Hematopoietic multipotent progenitor cell (in vitro differentiated cells): ENCODE results near the gene ARRDC3. TPM values are rescaled to one million over a fixed set of nuclear protein-coding genes. Genes with fewer than 3 reads are reported as not detected.
"Not testable (repeated sequence)": the region's sequence is repeated elsewhere in the genome, so short reads cannot be mapped to it uniquely, and the experiment has no call there.

Source experiments
- DNase-seq, 3 donors: peaks; one replicate each; pipeline ENCODE4 v3.0.0-alpha.2; 2011 to 2015; ENCODE audit warnings: low read depth in 2 of 3, low spot score in 2 of 3
- total RNA-seq: library from RNA; depleted of rRNA; stranded (reverse); fragments of >200 nt; gene quantifications from one replicate; pipeline ENCODE4 v1.2.3, GENCODE V29; 2012

The ARRDC3 gene
- total RNA-seq, 1 donor, result 81.6 TPM

GRCh38 chr5:91361790-91362189 is 21.3 kb downstream of the ARRDC3 start:
- no peak for DNase-seq

DNA sequence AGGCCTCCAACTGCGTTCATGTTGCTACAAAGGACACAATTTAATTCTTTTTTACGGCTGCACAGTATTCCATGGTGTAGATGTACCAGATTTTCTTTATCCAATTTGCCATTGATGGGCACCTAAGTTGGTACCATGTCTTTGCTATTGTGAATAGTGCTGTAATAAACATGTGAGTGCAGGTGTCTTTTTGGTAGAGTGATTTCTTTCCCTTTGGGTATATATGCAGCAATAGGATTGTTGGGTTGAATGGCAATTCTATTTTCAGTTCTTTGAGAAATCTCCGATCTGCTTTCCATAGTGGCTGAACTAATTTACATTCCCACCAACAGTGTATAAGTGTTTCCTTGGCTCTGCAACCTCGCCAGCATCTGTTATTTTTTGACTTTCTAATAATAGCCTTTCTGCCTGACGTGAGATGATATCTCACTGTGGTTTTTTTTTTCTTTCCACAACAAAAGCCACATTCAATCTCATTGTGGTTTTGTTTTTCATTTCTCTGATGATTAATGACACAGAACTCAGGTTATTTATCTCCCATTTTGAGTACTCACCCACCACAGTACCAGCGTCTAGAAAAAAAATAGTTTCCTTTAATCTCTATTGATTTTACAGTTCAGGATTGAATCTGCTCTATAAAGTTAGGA is 21.9 kb downstream of the ARRDC3 start:
- peak in 2 of 3 donors; percentile 16 to 54 for DNase-seq

DNA sequence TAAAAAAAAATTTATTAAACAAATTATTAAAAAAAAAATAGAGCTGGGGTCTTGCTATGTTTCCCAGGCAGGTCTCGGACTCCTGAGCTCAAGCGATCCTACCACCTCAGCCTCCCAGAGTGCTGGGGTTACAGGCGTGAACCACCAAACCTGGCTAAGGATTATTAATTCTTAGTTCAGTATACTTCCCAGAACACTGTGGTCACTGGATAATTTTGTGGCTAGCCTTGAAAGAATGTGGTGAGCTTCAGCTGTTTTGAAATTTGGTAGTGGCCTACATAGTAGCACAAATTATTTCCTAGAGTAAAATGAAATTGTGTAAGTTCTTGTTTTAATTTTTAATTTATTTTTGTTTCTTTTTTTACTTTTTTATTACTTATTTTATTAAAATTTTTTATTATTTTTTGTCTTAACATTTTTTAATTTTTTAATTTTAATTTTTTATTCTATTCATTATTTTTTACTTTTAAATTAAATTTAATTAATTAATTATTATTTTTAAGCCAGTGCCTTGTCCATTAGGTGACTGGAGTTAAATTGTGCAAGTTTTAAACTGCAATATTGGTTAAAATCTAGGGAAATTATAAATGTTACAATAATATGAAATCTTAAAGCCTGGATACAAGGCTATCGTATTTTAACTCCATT is 23.0 kb downstream of the ARRDC3 start:
- no peak for DNase-seq

DNA sequence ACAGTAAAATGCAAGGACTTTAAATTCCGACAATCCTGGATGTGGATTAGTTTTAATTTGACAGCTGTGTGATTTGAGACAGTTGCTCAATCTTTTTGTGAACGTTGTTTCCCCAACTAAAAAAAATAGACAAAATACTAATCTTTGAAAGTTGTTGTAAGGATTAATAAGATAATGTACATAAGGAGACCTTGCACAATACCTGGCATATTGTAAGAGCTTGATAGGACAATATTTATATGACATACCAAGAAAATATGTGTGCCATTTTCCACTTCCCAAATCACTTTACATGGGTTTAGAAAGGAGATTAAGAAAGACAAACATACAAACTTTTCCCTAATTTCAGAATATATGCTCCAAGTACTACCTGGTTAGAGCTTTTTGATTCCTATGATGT is 25.3 kb downstream of the ARRDC3 start:
- no peak for DNase-seq

DNA sequence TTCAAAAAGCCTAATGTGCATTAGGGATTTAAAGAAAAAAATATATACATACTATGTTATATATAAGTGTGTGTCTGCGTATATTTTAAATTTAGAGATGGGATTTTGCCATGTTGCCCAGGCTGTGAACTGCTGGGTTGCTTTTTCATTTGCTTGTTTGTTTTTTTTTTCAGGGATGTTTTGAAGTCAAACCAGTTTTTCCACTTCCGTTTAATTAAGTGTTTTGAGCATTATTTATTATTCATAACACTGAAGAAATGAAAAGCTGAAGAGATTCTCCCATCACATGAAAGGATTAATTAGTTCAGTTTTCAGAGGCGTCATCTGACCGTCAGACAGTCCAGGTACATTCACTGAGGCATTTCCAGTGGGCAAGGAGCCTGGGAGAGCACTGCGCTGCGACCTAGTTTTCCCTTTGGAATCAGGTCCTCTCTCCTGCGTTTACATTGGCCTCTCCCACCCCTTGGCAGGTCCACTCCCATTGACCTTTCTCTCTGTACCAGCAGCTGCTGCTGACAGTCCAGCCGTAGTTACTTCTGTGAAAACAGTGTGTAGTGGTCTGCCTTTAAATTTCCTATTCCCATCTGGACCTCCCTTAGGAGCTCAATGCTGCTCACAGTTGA is 26.0 kb downstream of the ARRDC3 start:
- DNase-seq, result no peak

DNA sequence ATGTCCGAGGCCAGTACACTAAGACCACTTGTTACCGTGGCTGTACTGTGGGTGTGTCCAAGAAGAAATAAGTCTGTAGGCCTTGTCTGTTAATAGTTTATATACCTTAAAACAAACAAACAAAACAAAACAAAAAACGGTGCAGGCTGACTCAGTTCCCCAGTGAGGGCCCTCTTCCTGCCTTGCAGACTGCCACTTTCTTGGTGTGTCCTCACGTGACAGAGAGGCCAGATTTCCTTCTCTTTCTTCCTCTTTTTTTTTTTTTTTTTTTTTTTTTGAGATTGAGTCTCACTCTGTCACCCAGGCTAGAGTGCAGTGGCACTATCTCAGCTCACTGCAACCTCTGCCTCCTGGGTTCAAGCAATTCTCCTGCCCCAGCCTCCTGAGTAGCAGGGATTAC is 28.2 kb downstream of the ARRDC3 start:
- DNase-seq, result peak in 2 of 3 donors; percentile 56 to 69

DNA sequence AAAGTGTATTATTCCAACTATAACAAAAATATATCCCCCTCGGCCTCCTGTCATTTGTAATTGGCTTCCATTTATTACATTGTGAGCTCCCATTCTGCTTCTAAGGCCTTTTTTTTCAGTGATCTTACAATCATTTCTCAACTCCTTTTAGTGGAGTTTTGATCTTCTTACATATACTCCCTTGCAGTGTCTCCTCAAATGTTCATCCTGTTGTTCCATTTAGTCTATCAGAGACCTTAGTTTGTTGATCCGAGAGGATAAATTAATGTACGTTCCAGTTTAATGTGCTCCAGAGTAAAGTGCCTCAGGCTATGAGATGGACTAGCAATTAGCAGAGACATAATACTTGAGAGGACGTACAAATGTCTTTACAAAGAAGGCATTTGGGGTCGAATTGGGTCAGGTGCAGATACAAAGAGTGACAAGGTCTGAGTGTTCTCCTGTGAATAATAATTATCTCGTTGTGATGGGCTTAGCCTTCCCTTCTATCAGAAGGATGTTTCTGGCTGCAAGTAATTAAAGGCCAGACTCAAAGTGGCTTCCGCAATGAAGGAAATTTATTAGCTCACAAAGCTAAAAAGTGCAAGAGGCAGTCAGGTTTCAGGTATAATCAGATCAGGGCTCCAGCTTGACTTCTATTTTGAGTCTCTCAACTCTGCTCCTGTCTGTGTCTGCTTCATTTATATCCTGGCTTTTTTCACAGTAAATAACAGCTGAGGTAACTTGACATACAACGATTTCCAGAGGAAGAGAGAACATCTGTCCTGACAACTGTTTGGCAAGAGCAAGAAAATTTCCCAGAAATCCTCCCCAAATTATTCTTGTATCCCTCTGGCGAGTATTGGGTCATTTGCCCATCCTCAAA is 30.1 kb downstream of the ARRDC3 start:
- no peak for DNase-seq

DNA sequence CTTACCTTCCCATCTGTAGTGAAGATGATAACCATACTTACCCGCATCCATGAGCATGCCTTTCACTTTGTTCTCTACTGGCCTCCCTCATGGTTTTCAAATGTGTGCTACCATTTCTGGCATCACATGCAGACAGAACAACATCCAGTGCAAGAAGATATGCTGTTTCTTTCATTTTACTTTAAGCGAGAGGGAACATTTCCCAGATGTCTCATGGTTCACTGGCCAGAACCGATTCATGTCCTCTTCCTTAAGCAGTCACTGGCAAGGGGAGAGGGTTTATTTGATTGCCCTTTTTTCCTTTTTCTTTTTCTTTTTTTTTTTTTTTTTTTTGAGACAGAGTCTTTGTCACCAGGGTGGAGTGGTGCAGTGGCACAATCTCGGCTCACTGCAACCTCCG is 37.7 kb downstream of the ARRDC3 start:
- DNase-seq, result no peak

DNA sequence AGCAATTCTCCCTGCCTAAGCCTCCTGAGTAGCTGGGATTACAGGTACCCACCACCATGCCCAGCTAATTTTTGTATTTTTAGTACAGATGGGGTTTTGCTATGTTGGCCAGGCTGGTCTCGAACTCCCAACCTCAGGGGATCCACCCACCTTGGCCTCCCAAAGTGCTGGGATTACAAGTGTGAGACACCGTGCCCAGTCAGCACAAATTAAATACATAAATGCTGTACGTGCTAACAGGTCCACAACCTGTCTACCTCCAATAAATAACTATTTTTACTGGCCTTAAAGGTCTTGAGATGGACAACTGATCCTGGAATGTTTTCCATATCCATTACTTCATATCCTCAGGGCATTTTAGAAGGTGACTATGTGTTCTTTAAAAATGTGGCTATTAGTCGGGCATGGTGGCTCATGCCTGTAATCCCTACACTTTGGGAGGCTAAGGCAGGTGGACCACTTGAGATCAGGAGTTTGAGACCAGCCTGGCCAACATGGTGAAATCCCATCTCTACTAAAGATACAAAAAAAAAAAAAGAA is 38.4 kb downstream of the ARRDC3 start:
- not testable (repeated sequence) for DNase-seq

GRCh38 chr5:91343916-91344315 is 39.2 kb downstream of the ARRDC3 start:
- DNase-seq, result no peak

GRCh38 chr5:91342931-91343330 is 40.2 kb downstream of the ARRDC3 start:
- not testable (repeated sequence) for DNase-seq

DNA sequence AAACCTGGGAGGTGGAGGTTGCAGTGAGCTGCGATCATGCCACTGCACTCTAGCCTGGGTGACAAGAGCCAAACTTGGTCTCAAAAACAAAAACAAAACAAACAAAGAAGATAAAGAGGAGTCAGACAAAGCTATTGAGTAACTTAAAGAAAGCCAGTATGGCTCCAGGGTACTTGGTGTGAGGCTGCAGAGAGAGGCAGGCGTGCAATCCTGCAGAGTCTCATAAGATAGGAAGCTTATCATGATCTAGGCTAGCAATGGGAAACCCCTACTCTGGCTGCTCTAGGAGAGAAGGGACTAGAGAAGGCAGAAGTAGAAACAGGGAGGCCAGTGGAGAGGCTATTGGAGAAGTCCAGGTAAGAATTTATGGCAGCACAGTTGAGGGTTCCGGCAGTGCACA is 42.0 kb downstream of the ARRDC3 start:
- no peak for DNase-seq

DNA sequence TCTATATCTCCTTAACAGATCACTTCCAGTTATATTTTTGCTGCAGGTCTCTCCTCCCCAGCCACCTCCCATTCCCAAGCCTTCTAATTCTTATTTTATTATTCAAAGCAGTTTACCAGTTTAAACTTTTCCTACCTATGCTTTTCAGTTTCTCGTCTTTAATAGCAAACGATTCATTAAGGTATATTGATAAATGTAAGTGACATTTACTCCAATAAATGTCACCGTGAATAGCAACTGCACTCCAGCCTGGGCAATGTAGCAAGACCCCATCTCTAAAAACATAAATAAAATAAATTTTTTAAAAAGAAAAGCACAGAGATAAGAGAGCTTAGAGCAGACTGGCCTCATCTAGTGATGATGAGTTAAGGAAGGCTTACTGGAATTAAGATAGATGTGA is 42.6 kb downstream of the ARRDC3 start:
- no peak for DNase-seq

- DNase-seq, result no peak
Observed at GRCh38 chr5:91339063-91339705, 43.9 kb downstream of the ARRDC3 start.

GRCh38 chr5:91332267-91333045 is 50.7 kb downstream of the ARRDC3 start:
- DNase-seq, result no peak

DNA sequence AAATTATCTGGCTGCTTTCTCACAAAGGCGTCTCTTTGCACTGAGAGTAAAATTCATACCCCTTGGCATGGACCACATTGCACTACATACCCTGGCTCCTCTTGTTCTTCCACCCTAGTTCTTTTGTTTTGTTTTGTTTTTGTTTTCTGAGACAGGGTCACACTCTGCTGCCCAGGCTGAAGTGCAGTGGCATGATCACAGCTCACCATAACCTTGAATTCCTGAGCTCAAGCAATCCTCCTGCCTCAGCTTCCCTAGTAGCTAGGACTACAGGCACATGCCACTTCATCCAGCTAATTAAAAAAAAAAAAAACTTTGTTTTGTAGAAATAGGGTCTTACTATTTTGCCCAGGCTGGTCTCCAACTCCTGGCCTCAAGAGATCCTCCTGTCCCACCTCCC is 51.4 kb downstream of the ARRDC3 start:
- DNase-seq, result no peak

DNA sequence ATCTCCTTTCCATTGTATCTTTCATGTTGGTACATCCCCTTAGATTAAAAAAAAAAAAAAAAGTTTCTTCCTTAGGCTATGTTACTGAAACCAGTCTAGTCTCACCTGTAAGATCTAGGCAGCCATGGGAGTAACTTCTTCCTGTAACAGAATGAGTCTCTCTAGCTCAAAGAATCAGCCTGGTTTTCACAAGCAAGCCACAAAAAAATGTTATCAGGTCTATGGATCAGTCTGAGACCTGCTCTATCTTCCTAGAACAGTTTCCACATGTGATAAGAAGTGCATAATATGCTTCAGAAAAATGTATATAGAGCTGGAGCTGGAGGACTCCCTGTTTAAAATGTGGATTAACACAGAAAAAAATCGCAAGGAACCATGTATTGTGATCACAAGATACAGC is 53.8 kb downstream of the ARRDC3 start:
- no peak for DNase-seq

GRCh38 chr5:91328743-91329142 is 54.4 kb downstream of the ARRDC3 start:
- no peak for DNase-seq

DNA sequence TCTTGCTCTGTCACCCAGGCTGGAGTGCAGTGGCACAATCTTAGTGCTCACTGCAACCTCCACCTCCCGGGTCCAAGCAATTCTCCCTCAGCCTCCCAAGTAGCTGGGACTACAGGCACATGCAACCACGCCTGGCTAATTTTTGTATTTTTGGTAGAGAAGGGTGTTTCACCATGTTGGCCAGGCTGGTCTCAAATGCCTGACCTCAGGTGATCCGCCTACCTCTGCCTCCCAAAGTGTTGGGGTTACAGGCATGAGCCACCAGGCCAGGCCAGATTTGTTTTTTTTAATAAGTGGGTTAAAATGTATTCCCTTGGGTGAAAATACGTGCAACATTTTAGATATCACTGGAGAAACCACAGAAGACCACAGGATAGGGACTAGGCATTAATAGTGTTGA is 60.1 kb downstream of the ARRDC3 start:
- DNase-seq, result not testable (repeated sequence)

- no peak for DNase-seq
Observed at GRCh38 chr5:91319667-91320066, 63.5 kb downstream of the ARRDC3 start.
